Measurements from ENCODE around the gene C1R.
A peak's percentile ranks its signal among the peaks of the same experiment; 100 is the strongest.
"Not testable (repeated sequence)": the region's sequence is repeated elsewhere in the genome, so short reads cannot be mapped to it uniquely, and the experiment has no call there.

Gene C1R

GRCh38 chr12:7118881-7119280 is 26.6 kb upstream of the C1R start:
- no peak for DNase-seq

- no peak for DNase-seq
These were observed 25.4 kb upstream of the C1R start for GRCh38 chr12:7117670-7118069.

GRCh38 chr12:7116916-7117315 is 24.7 kb upstream of the C1R start:
- DNase-seq, result no peak

GRCh38 chr12:7116196-7116595 is 24.0 kb upstream of the C1R start:
- no peak for DNase-seq

- DNase-seq, result no peak
These were observed 22.6 kb upstream of the C1R start for GRCh38 chr12:7114851-7115250.

- DNase-seq, result no peak
These were observed 21.8 kb upstream of the C1R start for GRCh38 chr12:7114008-7114407.

GRCh38 chr12:7113389-7113871 is 21.2 kb upstream of the C1R start:
- peak; percentile 38 for DNase-seq

GRCh38 chr12:7112041-7112440 is 19.8 kb upstream of the C1R start:
- DNase-seq, result no peak

GRCh38 chr12:7110661-7111060 is 18.4 kb upstream of the C1R start:
- DNase-seq, result no peak

GRCh38 chr12:7109572-7109920 is 17.3 kb upstream of the C1R start:
- no peak for DNase-seq

GRCh38 chr12:7108796-7109571 is 16.7 kb upstream of the C1R start, which contains the start of gene C1RL:
Gene C1RL (minus strand): TSS chr12:7109214. CDS start chr12:7109180, 34 bp downstream.
- DNase-seq, result peak; percentile 81

- DNase-seq, result peak; percentile 74
These were observed 16.0 kb upstream of the C1R start for GRCh38 chr12:7108003-7108795.

GRCh38 chr12:7107636-7108002 is 15.4 kb upstream of the C1R start:
- no peak for DNase-seq

GRCh38 chr12:7107181-7107580 is 14.9 kb upstream of the C1R start:
- DNase-seq, result not testable (repeated sequence)

GRCh38 chr12:7106082-7106481 is 13.8 kb upstream of the C1R start:
- DNase-seq, result no peak

- no peak for DNase-seq
These were observed 11.8 kb upstream of the C1R start for GRCh38 chr12:7103837-7104584.

GRCh38 chr12:7102582-7102981 is 10.3 kb upstream of the C1R start:
- DNase-seq, result no peak

- DNase-seq, result no peak
These were observed 9.5 kb upstream of the C1R start for GRCh38 chr12:7101694-7102131.

GRCh38 chr12:7101047-7101693 is 8.9 kb upstream of the C1R start:
- no peak for DNase-seq

- DNase-seq, result no peak
These were observed 8.0 kb upstream of the C1R start for GRCh38 chr12:7100239-7100638.

- no peak for DNase-seq
These were observed 7.2 kb upstream of the C1R start for GRCh38 chr12:7099290-7099996.

GRCh38 chr12:7096979-7097378 is 4.7 kb upstream of the C1R start:
- no peak for DNase-seq

All from fibroblast of skin of back (primary cell).